HG03045 (cell line): ENCODE results near the gene TIMELESS.
"Not testable (repeated sequence)": the region's sequence is repeated elsewhere in the genome, so short reads cannot be mapped to it uniquely, and the experiment has no call there.

Experiments
- ATAC-seq: cut with Tn5 transposase; IDR thresholded peaks from one replicate; pipeline ENCODE4 v1.9.1; 2021; ENCODE audit warnings: mild to moderate bottlenecking, moderate library complexity; ENCODE audit not compliant: unreplicated experiment

TIMELESS gene

GRCh38 chr12:56468216-56469006, 19.2 kb upstream of the TIMELESS start, which contains the start of gene SPRYD4:
SPRYD4 (plus strand) TSS chr12:56468578; CDS start chr12:56468592, 14 bp downstream.
- ATAC-seq, result peak; percentile 89

- no peak for ATAC-seq
These were observed 13.3 kb upstream of the TIMELESS start for GRCh38 chr12:56462565-56462964.

- ATAC-seq, result no peak
These were observed 12.3 kb upstream of the TIMELESS start for GRCh38 chr12:56461235-56462159.

GRCh38 chr12:56457817-56458216, 8.6 kb upstream of the TIMELESS start:
- ATAC-seq, result no peak

GRCh38 chr12:56454557-56454956, 5.3 kb upstream of the TIMELESS start, which contains the start of gene MIP:
MIP (minus strand) TSS chr12:56454657; CDS start chr12:56454613, 44 bp downstream.
- no peak for ATAC-seq

GRCh38 chr12:56451147-56451546, 1.9 kb upstream of the TIMELESS start:
- ATAC-seq, result no peak

- no peak for ATAC-seq
These were observed 1.0 kb upstream of the TIMELESS start for GRCh38 chr12:56450241-56450640.

GRCh38 chr12:56449622-56449984, 377 bp upstream of the TIMELESS start:
- ATAC-seq, result no peak

- not testable (repeated sequence) for ATAC-seq
These were observed 6.0 kb downstream of the TIMELESS start for GRCh38 chr12:56443208-56443607.

- ATAC-seq, result no peak
These were observed 11.6 kb downstream of the TIMELESS start for GRCh38 chr12:56437430-56438176.

GRCh38 chr12:56434828-56435227, 14.4 kb downstream of the TIMELESS start:
- no peak for ATAC-seq

- no peak for ATAC-seq
These were observed 17.4 kb downstream of the TIMELESS start for GRCh38 chr12:56431850-56432249.

- ATAC-seq, result no peak
These were observed 17.9 kb downstream of the TIMELESS start for GRCh38 chr12:56431288-56431687.

- no peak for ATAC-seq
These were observed 23.2 kb downstream of the TIMELESS start for GRCh38 chr12:56425940-56426438.

GRCh38 chr12:56425193-56425592, 24.0 kb downstream of the TIMELESS start:
- no peak for ATAC-seq

- no peak for ATAC-seq
These were observed 28.8 kb downstream of the TIMELESS start for GRCh38 chr12:56420411-56420810.

- ATAC-seq, result no peak
These were observed 31.5 kb downstream of the TIMELESS start for GRCh38 chr12:56417739-56418138.

- ATAC-seq, result no peak
These were observed 34.8 kb downstream of the TIMELESS start for GRCh38 chr12:56414401-56414800.

GRCh38 chr12:56413392-56413791, 35.8 kb downstream of the TIMELESS start:
- no peak for ATAC-seq

GRCh38 chr12:56411781-56412639, 37.2 kb downstream of the TIMELESS start:
- ATAC-seq, result no peak
